Fibroblast of lung (primary cell): Measurements from ENCODE around the gene DCTN2. TPM values are rescaled to one million over a fixed set of nuclear protein-coding genes. Genes with fewer than 3 reads are reported as not detected.

Source experiments
- DNase-seq, 2 donors: peaks; one replicate each; pipeline versions ENCODE4 v3.0.0 to v3.0.0-alpha.2; 2010; ENCODE audit warnings: low read depth in 2 of 2
- H2AFZ ChIP-seq: 2 replicates; pipeline ENCODE4 v1.5.1; 2012; ENCODE audit warnings: low read length, control low read depth, inconsistent platforms
- H3K27ac ChIP-seq: 2 replicates; pipeline ENCODE4 v1.5.1; 2011; ENCODE audit warnings: low read length, control low read depth; ENCODE audit not compliant: insufficient read depth
- H3K27me3 ChIP-seq: 2 replicates; pipeline ENCODE4 v1.5.1; 2011; ENCODE audit warnings: mild to moderate bottlenecking, low read length; ENCODE audit not compliant: control insufficient read depth, insufficient read depth
- H3K36me3 ChIP-seq: 2 replicates; pipeline ENCODE4 v1.5.1; 2011; ENCODE audit warnings: low read length; ENCODE audit not compliant: control insufficient read depth, insufficient read depth
- H3K4me1 ChIP-seq: 2 replicates; pipeline ENCODE4 v1.5.1; 2011; ENCODE audit warnings: low read length; ENCODE audit not compliant: control insufficient read depth, insufficient read depth; ENCODE audit errors: extremely low read depth
- H3K4me2 ChIP-seq: 2 replicates; pipeline ENCODE4 v1.5.1; 2011; ENCODE audit warnings: low read length, control low read depth; ENCODE audit not compliant: insufficient read depth; ENCODE audit errors: extremely low read depth
- H3K4me3 ChIP-seq, 4 experiments: fragments of 200-600 bp in 1 of 4; sonication (generic) in 1 of 4; replicated peaks in 1 of 4; 2 replicates each; pipeline ENCODE4 v1.5.1; 2011 to 2016; ENCODE audit warnings: low read length in 4 of 4, low read depth in 3 of 4, mild to moderate bottlenecking in 3 of 4, control low read depth in 2 of 4, inconsistent platforms in 1 of 4, mixed read lengths in 1 of 4; ENCODE audit not compliant: insufficient read depth in 1 of 4; ENCODE audit errors: control extremely low read depth in 1 of 4
- H3K79me2 ChIP-seq: 2 replicates; pipeline ENCODE4 v1.5.1; 2012; ENCODE audit warnings: mild to moderate bottlenecking, low read length, inconsistent platforms; ENCODE audit not compliant: control insufficient read depth, insufficient read depth
- H3K9ac ChIP-seq: 2 replicates; pipeline ENCODE4 v1.5.1; 2011; ENCODE audit warnings: mild to moderate bottlenecking, low read length, control low read depth; ENCODE audit not compliant: insufficient read depth
- H3K9me3 ChIP-seq: 2 replicates; pipeline ENCODE4 v1.5.1; 2012; ENCODE audit warnings: low read depth, low read length; ENCODE audit not compliant: control insufficient read depth, insufficient read depth
- H4K20me1 ChIP-seq: 2 replicates; pipeline ENCODE4 v1.5.1; 2011; ENCODE audit warnings: low read length; ENCODE audit not compliant: control insufficient read depth, insufficient read depth; ENCODE audit errors: extremely low read depth
- EZH2 ChIP-seq: IDR thresholded peaks from 2 replicates; pipeline ENCODE4 v1.5.1; 2012; ENCODE audit warnings: low read length, control low read depth, mild to moderate bottlenecking; ENCODE audit errors: missing control alignments
- polyA plus RNA-seq, 2 donors: library from polyadenylated mRNA; depleted of rRNA in 1 of 2; stranded (reverse) in 1 of 2; unstranded in 1 of 2; fragments of >200 nt; gene quantifications; 2 replicates each; pipeline ENCODE4 v1.2.1, GENCODE V29; 2011 to 2012; ENCODE audit warnings: missing spikeins in 1 of 2
- total RNA-seq: library from RNA; depleted of rRNA; stranded (reverse); fragments of >200 nt; gene quantifications from 2 replicates; pipeline ENCODE4 v1.2.1, GENCODE V29; 2014
- TF ChIP-seq, protein P1 (sequence below), 2 donors: IDR thresholded peaks in 1 of 2; conservative IDR thresholded peaks in 1 of 2; 1 replicate in 1 of 2; 2 replicates in 1 of 2; pipeline ENCODE4 v1.5.1; 2011 to 2012; ENCODE audit warnings: low read length in 2 of 2, control low read depth in 1 of 2, inconsistent platforms in 1 of 2, low read depth in 1 of 2, mild to moderate bottlenecking in 1 of 2

Gene DCTN2
- total and polyA plus RNA-seq, 2 donors (not counting 1 experiment from before 2014, with no cell fraction given), result 101 to 211 TPM

DNA sequence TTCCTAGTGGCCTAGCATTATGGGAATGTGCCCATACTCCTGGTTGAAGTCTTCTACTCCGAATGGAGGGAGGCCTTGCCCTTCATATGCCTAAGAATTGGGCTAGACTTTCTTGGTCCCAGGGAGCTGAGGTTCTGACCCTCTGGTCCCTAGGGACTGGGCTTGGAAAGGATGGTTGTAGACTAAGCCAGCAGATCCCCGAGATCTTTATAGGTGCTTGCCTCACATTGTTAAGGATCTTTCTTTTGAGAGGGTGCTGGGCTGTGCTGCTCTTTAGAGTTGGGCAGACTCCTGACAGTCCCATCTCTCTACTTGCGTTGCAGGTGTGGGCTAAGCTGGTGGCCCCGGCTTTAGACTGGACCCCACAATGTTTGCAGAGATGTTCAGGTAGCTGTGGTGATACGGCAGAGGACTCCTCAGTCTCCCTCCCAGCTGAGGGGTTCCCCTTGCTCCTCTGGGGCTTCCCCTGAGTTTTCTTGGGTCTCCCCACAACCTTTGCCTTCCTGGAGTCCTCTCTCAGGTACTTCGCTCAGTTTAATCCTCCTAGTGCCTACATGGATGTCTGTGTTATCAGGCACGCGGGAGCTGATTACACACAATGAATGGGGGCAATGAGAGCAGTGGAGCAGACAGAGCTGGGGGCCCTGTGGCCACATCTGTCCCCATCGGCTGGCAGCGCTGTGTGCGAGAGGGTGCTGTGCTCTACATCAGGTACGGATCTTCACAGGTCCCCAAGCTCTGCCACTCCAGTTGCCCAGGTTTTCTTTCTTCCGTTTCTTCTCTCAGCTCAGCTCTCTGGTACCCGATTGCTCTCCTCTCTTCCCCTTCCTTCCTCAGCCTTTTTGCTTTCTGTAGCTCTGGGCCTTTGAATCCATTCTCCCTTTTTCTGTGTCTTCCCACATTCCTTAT, 23.0 kb downstream of the DCTN2 start:
- no peak for DNase-seq
- H3K27ac ChIP-seq, result peak overlapping the region; percentile 69
- no peak for TF ChIP-seq EZH2
- TF ChIP-seq, protein P1, sequence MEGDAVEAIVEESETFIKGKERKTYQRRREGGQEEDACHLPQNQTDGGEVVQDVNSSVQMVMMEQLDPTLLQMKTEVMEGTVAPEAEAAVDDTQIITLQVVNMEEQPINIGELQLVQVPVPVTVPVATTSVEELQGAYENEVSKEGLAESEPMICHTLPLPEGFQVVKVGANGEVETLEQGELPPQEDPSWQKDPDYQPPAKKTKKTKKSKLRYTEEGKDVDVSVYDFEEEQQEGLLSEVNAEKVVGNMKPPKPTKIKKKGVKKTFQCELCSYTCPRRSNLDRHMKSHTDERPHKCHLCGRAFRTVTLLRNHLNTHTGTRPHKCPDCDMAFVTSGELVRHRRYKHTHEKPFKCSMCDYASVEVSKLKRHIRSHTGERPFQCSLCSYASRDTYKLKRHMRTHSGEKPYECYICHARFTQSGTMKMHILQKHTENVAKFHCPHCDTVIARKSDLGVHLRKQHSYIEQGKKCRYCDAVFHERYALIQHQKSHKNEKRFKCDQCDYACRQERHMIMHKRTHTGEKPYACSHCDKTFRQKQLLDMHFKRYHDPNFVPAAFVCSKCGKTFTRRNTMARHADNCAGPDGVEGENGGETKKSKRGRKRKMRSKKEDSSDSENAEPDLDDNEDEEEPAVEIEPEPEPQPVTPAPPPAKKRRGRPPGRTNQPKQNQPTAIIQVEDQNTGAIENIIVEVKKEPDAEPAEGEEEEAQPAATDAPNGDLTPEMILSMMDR (conservative IDR thresholded peaks at IDR 0.05 in 1 of 2, IDR thresholded peaks at IDR 0.05 in 1 of 2; ENCODE audit: low read depth in 1 of 2, low read length in 2 of 2), result no peak
- H2AFZ ChIP-seq, result no peak overlapping the region
- H3K27me3 ChIP-seq, result no peaks in the 10 kb centered on the region
- peaks cover 36% of the 10 kb centered on the region for H3K79me2 ChIP-seq
- H3K4me2 ChIP-seq, result peak overlapping the region; percentile 89
- H4K20me1 ChIP-seq, result no peaks in the 10 kb centered on the region
- peaks cover 19% of the 10 kb centered on the region for H3K4me1 ChIP-seq
- peak overlapping the region; percentile 68 to 91 (median 88) for H3K4me3 ChIP-seq
- H3K9me3 ChIP-seq, result no peaks in the 10 kb centered on the region
- H3K9ac ChIP-seq, result peak overlapping the region; percentile 65
- peaks cover 11% of the 10 kb centered on the region for H3K36me3 ChIP-seq

GRCh38 chr12:57522887-57523705, 23.9 kb downstream of the DCTN2 start:
- Histone ChIP-seq H3K27ac (peak overlapping the region; percentile 69), H3K4me2 (peak overlapping the region; percentile 89), H3K4me1 (peaks cover 23% of the 10 kb centered on the region), H3K4me3 (peak overlapping the region; percentile 68 to 91 (median 88)), H3K9me3 (no peaks in the 10 kb centered on the region), H3K79me2 (peaks cover 45% of the 10 kb centered on the region), H3K27me3 (no peaks in the 10 kb centered on the region), H3K36me3 (peaks cover 11% of the 10 kb centered on the region), H3K9ac (peak overlapping the region; percentile 66), H4K20me1 (peaks cover 3% of the 10 kb centered on the region), H2AFZ (no peak overlapping the region)
- peak; percentile 54 to 75 for DNase-seq
- TF ChIP-seq, protein P1 (conservative IDR thresholded peaks at IDR 0.05 in 1 of 2, IDR thresholded peaks at IDR 0.05 in 1 of 2; ENCODE audit: low read depth in 1 of 2, low read length in 2 of 2), result no peak
- TF ChIP-seq EZH2, result no peak
